BJ (cell line): ENCODE data around the gene UACA. TPM values are rescaled to one million over a fixed set of nuclear protein-coding genes. Genes with fewer than 3 reads are reported as not detected.

Source experiments
- CTCF ChIA-PET: fragments of 350-600 bp; formaldehyde crosslinking; extraction: SDS; loops from one replicate; lab custom pipeline; 2021; ENCODE audit warnings: antibody characterized with exemption, inconsistent platforms; lab: Yijun Ruan, JAX
- POLR2A ChIA-PET: fragments of 300-600 bp; sonication (Branson Sonifier 250); formaldehyde crosslinking; extraction: SDS; loops from one replicate; lab custom pipeline; 2021; ENCODE audit warnings: antibody characterized with exemption; lab: Charles Lee
- DNase-seq: peaks from one replicate; pipeline ENCODE4 v3.0.0-alpha.2; 2011; ENCODE audit warnings: low read depth
- H3K27me3 ChIP-seq: 2 replicates; pipeline ENCODE4 v1.6.0; 2011; ENCODE audit warnings: low read length; ENCODE audit not compliant: control insufficient read depth, insufficient read depth
- H3K36me3 ChIP-seq: 2 replicates; pipeline ENCODE4 v1.5.1; 2011; ENCODE audit warnings: low read length; ENCODE audit not compliant: control insufficient read depth, insufficient read depth
- H3K4me3 ChIP-seq: 2 replicates; pipeline ENCODE4 v1.5.1; 2011; ENCODE audit warnings: low read depth, mild to moderate bottlenecking, control low read depth, low read length
- polyA plus RNA-seq: library from polyadenylated mRNA; depleted of rRNA; stranded (reverse); fragments of >200 nt; gene quantifications from 2 replicates; pipeline ENCODE4 v1.2.3, GENCODE V29; 2011
- TF ChIP-seq, protein P1 (sequence below): IDR thresholded peaks from 2 replicates; pipeline ENCODE4 v1.5.1; 2011; ENCODE audit warnings: low read depth, mild to moderate bottlenecking, control low read depth, inconsistent platforms, low read length, moderate library complexity; ENCODE audit not compliant: insufficient read depth

Gene UACA
- polyA plus RNA-seq, 1 experiment: 143 TPM

- Histone ChIP-seq H3K4me3 (peak overlapping the region; percentile 81), H3K36me3 (no peaks in the 10 kb centered on the region), H3K27me3 (no peaks in the 10 kb centered on the region)
- CTCF ChIA-PET: interaction anchor here (1.2 to 1.7 kb wide), 4 partner anchors 34 to 50 kb away, joined by 3 to 8 read pairs (median 4); no protein-coding TSS in a partner anchor
- POLR2A ChIA-PET: no interaction called here
- TF ChIP-seq, protein P1, sequence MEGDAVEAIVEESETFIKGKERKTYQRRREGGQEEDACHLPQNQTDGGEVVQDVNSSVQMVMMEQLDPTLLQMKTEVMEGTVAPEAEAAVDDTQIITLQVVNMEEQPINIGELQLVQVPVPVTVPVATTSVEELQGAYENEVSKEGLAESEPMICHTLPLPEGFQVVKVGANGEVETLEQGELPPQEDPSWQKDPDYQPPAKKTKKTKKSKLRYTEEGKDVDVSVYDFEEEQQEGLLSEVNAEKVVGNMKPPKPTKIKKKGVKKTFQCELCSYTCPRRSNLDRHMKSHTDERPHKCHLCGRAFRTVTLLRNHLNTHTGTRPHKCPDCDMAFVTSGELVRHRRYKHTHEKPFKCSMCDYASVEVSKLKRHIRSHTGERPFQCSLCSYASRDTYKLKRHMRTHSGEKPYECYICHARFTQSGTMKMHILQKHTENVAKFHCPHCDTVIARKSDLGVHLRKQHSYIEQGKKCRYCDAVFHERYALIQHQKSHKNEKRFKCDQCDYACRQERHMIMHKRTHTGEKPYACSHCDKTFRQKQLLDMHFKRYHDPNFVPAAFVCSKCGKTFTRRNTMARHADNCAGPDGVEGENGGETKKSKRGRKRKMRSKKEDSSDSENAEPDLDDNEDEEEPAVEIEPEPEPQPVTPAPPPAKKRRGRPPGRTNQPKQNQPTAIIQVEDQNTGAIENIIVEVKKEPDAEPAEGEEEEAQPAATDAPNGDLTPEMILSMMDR: no peak
- no peak for DNase-seq
Measured at GRCh38 chr15:70761046-70761445, 2.3 kb downstream of the UACA start.

DNA sequence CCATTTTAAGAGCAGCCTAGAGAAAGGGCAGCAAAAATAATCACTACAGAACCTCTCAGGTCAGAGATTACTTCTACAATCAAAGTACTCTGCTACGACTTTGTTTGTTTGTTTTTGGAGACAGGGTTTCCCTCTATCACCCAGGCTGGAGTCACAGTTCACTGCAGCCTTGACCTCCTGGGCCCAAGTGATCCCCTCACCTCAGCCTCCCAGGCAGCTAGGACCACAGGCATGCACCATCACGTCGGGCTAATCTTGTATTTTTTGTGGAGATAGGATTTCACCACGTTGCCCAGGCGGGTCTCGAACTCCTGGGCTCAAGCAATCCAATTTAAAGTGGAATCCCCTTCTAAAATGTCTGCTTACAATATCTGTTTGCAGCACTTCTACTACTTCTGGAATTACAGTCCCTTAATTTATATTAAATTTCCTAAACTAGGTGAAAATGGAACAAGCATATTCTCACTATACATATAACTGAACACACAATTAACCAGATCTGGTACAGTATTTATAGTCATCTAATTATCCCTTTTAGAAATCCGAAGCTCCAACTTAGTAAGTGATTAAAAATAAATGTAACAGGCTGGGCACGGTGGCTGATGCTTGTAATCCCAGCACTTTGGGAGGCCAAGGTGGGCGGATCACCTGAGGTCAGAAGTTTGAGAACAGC is 4.4 kb downstream of the UACA start:
- ChIA-PET POLR2A (no interaction called here), CTCF (interaction anchor here (0.9 kb wide), 1 partner anchor 66 kb away, joined by 3 read pairs; no protein-coding TSS in a partner anchor)
- TF ChIP-seq, protein P1: no peak
- Histone ChIP-seq H3K36me3 (no peaks in the 10 kb centered on the region), H3K27me3 (no peaks in the 10 kb centered on the region), H3K4me3 (no peak overlapping the region)
- no peak for DNase-seq

DNA sequence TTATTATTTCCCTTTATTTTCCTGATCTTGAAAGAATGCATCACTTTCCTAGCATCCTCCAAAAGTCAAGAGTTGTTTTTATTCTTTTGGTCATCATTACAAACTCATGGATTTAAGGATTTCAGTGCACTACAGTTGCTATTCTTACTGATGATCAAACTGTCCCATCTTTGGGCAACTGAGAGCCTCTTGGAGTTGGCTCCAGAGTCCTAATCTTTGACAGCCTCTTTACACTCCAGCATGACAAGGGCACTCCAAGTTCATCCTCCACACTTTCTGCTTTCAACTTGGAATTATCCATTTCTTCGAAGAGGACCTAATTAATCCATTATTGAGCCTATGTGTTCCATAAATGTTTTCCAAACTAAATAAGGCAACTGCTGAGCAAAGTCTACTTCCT is 5.7 kb downstream of the UACA start:
- H3K36me3 ChIP-seq: no peaks in the 10 kb centered on the region
- CTCF ChIA-PET: interaction anchor here (0.9 to 1.3 kb wide), 2 partner anchors 35 to 54 kb away, joined by 3 to 5 read pairs; no protein-coding TSS in a partner anchor
- POLR2A ChIA-PET: no interaction called here
- no peak for DNase-seq
- H3K27me3 ChIP-seq: no peaks in the 10 kb centered on the region
- TF ChIP-seq, protein P1: no peak
- H3K4me3 ChIP-seq: no peak overlapping the region

DNA sequence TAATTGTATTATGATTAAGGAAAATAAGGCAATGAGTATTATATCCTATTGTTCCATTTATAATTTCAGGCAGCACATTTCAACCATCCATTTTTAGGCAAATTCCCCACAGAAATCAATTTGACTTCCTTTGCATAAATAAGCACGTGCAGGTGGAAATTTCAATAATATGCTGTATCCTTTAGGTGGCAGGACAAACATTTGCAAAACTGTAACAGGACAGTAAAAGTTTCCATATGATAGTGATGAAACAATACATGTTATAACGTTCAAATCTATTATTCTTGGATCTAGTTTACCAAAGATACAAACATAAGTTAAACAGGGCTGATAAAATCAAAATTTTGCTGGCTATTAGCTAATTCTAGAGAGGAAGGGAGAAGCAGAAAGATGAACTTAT is 8.5 kb downstream of the UACA start:
- CTCF ChIA-PET: interaction anchor here (0.6 to 1.9 kb wide), 5 partner anchors 27 to 58 kb away, joined by 3 to 7 read pairs (median 5); no protein-coding TSS in a partner anchor
- H3K4me3 ChIP-seq: no peak overlapping the region
- H3K36me3 ChIP-seq: peaks cover 1% of the 10 kb centered on the region; the same call in 1 of the 2 replicates
- TF ChIP-seq, protein P1: no peak
- no peaks in the 10 kb centered on the region for H3K27me3 ChIP-seq
- POLR2A ChIA-PET: no interaction called here
- DNase-seq: no peak

- peaks cover 1% of the 10 kb centered on the region; the same call in 1 of the 2 replicates for H3K36me3 ChIP-seq
- no peaks in the 10 kb centered on the region for H3K27me3 ChIP-seq
- ChIA-PET CTCF (interaction anchor here (0.9 to 3.2 kb wide), 3 partner anchors 9 to 31 kb away, joined by 3 to 12 read pairs (median 3); no protein-coding TSS in a partner anchor), POLR2A (no interaction called here)
- TF ChIP-seq, protein P1: no peak
- H3K4me3 ChIP-seq: no peak overlapping the region
- DNase-seq: no peak
Measured at GRCh38 chr15:70753101-70753829, 10.1 kb downstream of the UACA start.
